NCI-H1930 (cell line): ENCODE results near the gene PDGFD.

Experiments
- DNase-seq, 2 experiments: peaks; one replicate each; lab custom pipeline; 2025; lab: John Stamatoyannopoulos, UW

The PDGFD gene

GRCh38 chr11:103920449-103920848 is 243.5 kb downstream of the PDGFD start:
- DNase-seq: no peak

GRCh38 chr11:103910721-103911120 is 253.2 kb downstream of the PDGFD start:
- DNase-seq: no peak

DNA sequence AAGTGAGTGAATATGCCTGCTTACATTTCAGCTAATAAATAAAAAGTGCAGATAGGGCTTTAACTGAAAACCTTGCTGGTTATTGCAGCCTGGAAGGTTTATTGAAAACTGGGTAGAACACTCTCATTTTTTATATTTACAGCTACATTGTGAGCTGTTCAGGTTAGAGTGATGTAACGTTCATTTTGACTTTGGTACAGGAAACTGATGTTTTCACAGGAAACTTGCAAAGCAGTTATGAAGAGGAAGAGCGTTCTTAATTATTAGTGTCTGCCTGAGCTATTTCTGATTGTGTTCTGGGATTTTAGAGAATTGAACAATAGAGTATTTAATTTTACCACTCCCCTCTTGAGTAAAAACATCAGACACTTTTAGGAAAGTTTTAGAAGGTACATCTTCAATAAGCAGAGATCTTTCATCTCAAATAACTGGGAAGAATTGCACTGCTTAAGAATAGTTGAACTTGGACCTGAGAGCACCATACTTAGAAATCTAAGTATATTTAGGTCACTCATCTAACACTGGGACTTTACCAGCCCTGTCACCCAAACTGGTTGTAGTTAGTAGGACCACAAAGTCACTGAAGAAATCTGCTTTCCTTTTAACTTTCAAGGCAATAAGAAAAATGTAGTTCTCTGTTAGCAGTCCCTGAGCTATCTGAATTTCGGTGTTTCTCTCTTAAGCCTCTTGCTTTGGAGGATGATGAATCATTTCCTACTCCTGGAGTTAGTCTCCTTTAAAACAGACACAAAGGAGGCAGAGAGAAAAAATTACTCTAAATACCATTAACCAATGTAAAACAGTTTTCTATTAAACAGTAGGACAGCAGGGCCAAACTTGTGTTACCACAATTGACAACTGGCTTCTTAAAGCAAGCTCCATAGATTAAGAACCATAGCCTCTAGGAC is 256.1 kb downstream of the PDGFD start:
- no peak for DNase-seq

GRCh38 chr11:103907136-103907535 is 256.8 kb downstream of the PDGFD start:
- no peak for DNase-seq

DNA sequence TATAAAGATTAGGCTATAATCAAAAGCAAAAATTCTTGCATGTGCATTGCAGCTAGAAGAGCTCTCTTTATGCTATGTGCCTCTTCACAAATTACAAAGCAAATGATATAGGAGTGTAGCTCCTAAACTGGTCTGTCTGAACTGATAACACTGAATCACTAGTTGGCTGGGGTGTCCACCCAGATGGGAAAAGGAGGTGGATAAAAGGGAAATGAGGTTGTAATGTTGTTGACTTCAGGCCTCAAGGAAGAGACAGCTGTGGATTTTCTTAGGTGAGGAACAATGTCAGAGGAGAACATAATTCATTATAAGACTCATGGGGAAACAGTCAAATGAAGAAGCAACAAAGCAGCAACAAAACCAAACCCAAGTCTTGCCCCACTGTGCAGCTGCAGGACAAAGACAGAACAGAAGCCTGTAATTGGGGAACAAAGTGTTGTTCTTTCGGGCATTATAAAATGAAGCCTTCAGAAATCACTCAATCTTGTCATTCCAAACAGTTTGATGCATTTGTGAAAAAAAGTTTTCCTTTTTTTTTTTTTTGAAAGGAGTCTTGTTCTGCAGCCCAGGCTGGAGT is 257.6 kb downstream of the PDGFD start:
- no peak for DNase-seq

DNA sequence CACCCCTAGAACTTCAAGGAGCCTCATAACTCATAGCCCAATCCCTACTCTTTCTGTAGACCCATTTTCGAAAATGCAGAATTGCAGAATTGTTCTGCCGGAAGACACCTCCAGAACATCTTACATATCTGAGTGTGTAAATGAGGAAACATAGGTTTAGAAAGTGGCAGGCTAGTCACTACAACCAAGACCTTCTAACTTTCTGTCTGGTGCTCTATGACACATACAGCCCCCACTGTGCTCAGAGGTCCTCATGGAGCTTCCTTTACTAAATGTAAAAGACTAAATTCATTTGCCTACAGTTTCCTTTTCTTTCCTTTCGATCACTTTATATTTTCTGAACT is 259.7 kb downstream of the PDGFD start:
- no peak for DNase-seq

DNA sequence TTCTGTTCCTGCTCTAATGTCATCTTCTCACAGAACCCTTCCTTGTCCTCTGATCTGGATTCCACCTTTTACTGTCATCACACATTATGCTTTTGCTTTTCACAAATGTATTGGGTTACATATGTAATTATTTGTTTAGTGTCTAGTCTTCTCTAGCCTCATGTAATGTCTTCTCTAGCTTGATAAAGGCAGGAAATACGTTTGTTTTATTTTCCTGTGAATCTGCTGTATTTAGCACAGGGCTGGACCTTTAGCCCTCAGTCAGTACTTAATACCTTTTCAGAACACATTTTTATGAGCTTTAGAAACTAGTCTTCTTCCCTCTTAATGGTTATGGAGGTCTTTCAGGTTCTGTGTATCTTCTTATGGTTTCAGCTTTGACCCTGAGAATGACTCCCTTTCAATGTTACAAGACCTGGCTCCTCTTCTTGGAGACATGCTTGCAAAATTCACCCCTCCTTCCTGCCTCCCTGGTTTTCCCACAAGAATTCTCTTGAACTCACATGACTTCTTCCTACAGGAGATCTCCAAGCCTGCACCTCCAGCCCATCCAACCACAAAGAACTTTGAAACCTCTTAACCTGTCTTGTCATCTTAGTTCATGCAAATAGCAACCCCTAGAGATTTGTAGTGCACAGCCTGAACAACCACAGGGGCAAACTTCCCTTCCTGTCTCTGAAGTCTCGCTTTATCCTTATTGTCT is 260.2 kb downstream of the PDGFD start:
- no peak for DNase-seq

GRCh38 chr11:103902994-103903393 is 261.0 kb downstream of the PDGFD start:
- no peak for DNase-seq

GRCh38 chr11:103901656-103902055 is 262.3 kb downstream of the PDGFD start:
- DNase-seq: no peak

DNA sequence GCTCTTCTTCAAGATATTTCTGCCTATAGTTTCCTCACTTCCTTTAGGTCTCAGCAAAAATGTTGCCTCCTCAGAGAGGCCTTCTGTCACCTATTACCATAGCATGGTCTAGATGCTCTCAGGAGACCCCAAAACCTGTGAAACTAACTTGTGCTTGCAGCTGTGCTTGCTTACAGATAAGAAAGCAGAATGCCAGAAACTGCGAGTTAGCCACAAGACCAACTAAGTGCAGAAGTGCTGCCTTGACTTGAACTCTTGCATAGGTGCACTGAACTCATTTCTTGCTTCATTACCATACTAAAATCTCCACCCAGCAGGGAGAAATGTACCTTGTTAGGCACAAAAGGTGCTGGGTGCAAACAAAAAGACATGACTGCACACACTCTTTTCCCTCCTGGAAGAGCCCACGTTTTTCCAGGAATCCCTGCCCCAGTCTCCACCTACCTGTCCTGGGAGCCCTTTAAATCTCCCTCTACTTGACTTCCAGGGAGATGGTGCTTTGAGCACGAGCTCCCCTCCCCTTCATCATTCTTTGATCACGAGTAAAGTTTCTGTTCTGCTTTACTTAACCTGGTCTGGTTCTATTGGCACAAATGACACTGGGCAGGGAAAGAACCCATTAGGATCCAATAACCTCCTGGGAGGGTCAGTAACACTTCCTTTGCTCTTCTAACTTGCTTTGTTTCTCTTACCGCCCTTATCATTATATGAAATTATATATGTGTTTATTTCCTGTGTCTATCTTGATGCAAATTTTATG is 265.2 kb downstream of the PDGFD start:
- no peak for DNase-seq

DNA sequence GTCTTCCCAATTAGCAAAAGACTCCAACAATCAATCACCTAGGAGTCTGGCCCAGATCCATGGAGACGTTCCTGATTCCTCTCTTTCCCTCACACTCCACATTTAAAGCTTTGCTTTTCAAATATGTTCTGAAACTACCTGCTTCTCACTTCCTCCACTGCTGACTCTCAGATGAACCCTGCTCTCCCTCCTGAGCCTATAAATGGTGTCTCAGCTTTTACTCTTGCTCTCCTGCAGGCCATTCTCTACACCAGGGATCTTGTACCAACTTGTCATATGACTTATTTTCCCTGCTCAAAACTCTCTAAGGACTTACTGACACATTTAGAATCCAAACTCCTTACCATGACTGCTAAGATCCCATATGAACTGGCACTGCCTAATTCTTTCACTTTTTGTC is 265.9 kb downstream of the PDGFD start:
- no peak for DNase-seq

GRCh38 chr11:103897160-103897936 is 266.6 kb downstream of the PDGFD start:
- DNase-seq: no peak

DNA sequence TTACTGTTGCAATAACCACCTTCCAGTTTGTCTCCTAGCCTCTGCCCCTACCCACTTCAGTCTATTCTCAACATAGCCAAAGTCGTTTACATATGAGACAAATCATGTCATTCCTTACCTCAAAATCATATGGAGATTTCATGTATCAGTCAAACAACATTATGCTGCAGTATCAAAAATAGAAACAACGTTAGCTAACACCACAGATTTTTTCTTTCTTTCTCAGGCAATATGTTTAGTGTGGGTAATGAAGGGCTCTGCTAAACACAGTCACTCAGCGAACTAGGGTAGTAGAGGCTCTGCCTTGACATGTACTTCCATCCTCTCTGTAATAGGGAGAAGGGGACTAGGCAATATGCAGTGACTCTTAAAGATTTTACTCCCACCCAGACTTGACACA is 268.8 kb downstream of the PDGFD start:
- no peak for DNase-seq

GRCh38 chr11:103894673-103895072 is 269.3 kb downstream of the PDGFD start:
- DNase-seq: no peak

GRCh38 chr11:103894034-103894433 is 269.9 kb downstream of the PDGFD start:
- DNase-seq: no peak

GRCh38 chr11:103893371-103893770 is 270.6 kb downstream of the PDGFD start:
- DNase-seq: no peak

DNA sequence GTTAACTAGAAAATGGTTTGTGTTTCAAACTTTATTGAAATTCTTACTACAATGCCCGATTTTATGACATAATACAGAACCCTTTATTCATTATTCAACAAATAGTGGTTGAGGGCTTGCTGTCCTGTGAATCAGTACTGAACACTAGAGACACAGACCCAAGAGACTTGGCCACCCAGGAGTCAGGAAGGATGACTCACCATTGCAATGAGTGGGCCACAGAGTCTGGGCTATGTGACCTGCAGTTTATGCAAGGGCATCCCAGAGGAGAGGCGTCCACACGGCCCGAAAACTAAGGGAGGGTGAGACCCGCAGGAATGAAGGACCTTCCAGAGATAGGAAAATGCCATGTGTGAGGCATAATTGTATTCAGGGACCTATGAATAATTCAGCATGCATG is 271.3 kb downstream of the PDGFD start:
- DNase-seq: no peak

- DNase-seq: no peak
Measured at GRCh38 chr11:103890654-103891053, 273.3 kb downstream of the PDGFD start.

DNA sequence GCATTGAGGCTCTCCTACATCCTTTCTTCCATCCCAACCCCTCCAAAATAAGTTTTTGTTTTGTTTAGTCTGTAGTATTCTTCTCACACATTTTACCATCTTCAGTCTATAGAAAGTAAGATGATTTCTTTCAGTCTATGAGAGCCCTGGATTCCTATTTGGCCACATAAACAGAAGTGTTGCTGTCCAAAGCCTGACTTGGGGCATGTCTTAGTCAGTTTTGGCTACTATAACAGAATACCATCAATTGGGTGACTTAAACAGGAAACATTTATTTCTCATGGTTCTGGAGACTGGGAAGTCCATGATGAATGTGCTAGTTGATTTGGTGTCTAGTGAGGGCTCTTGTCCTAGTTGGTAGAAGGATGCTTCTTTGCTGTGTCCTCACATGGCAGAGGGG is 274.3 kb downstream of the PDGFD start:
- DNase-seq: no peak

DNA sequence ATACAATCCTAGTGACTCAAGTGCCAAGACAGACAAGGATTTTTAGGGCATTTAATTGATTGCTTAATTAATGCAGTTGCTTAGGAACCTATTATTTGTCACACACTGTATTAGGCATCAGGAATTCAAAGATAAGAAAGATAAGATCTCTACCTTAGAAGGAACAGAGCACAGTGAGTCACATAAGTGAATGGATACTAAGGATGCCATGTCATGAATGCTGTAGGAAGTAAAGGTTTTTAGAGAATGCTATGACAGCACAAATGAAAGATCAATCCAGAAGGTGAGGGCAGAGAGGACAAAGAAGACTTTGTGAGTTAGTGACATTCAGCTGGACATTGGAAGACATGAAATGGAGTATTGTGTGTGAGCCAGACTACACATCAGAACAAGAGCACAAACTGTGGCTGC is 275.4 kb downstream of the PDGFD start:
- no peak for DNase-seq

DNA sequence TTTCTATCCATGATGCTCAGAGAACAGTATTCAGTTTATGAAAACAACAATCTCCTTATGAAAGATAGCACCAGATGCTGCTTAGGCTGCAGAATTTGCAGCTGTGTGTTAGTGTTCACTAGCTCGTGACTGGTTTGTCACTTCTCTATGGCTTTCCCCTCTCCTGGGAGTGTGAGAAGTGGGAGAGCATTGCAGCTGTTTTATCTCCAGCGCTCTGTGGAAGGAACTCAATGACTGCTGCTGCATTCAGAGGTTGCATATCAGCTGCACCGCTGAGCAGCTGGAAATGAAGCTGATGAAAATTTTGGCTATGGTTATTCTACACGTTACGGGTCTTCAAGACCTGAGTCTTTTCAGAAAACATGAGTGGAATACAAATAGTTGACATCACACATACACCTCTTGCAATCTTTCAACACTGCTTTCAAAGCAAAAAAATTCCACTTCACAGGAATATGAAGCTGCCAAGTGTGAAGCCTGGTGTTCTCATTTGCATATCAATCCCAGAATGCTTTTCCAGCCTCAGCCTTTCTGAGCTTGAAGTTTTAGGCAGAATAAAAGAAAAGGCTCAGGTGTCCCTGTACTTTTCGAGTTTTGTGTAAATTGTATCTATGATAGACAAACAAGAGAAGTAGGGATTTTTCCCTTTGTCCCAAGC is 276.8 kb downstream of the PDGFD start:
- no peak for DNase-seq
